Ectodermal cell (in vitro differentiated cells): Measurements from ENCODE around the gene ISM2.
A peak's percentile ranks its signal among the peaks of the same experiment; 100 is the strongest.

Experiments
- H3K27ac ChIP-seq: 2 replicates; pipeline ENCODE4 v1.7.0; 2013; ENCODE audit warnings: mild to moderate bottlenecking, low read depth, low read length; ENCODE audit not compliant: insufficient read depth, poor library complexity, severe bottlenecking
- H3K27me3 ChIP-seq: 2 replicates; pipeline ENCODE4 v1.7.0; 2013; ENCODE audit warnings: mild to moderate bottlenecking, low read length; ENCODE audit not compliant: insufficient read depth, control insufficient read depth, poor library complexity, severe bottlenecking
- H3K36me3 ChIP-seq: one replicate; pipeline ENCODE4 v1.7.0; 2013; ENCODE audit warnings: low read length; ENCODE audit not compliant: control insufficient read depth, insufficient read depth
- H3K4me1 ChIP-seq: one replicate; pipeline ENCODE4 v1.7.0; 2013; ENCODE audit warnings: low read length; ENCODE audit not compliant: control insufficient read depth, insufficient read depth
- H3K4me3 ChIP-seq: 2 replicates; pipeline ENCODE4 v1.7.0; 2013; ENCODE audit warnings: low read depth, low read length, control low read depth; ENCODE audit not compliant: insufficient read depth
- H3K9me3 ChIP-seq: 2 replicates; pipeline ENCODE4 v1.7.0; 2013; ENCODE audit warnings: mild to moderate bottlenecking, low read length, moderate library complexity; ENCODE audit not compliant: control insufficient read depth
- WGBS, 2 experiments: methylation state at CpG; one replicate each; pipeline ENCODE4 v1.1.7; 2013; ENCODE audit warnings: missing lambda C conversion rate in 2 of 2; 5-methylcytosine and 5-hydroxymethylcytosine counted together

The ISM2 gene

GRCh38 chr14:77470224-77470870, 28.3 kb downstream of the ISM2 start:
- Histone ChIP-seq H3K27ac (no peak overlapping the region), H3K4me1 (no peaks in the 10 kb centered on the region), H3K36me3 (peaks cover 22% of the 10 kb centered on the region), H3K9me3 (no peaks in the 10 kb centered on the region), H3K4me3 (no peak overlapping the region), H3K27me3 (no peaks in the 10 kb centered on the region)
- WGBS, 2 experiments = 87% methylated on average over 5 of the region's 5 CpGs

DNA sequence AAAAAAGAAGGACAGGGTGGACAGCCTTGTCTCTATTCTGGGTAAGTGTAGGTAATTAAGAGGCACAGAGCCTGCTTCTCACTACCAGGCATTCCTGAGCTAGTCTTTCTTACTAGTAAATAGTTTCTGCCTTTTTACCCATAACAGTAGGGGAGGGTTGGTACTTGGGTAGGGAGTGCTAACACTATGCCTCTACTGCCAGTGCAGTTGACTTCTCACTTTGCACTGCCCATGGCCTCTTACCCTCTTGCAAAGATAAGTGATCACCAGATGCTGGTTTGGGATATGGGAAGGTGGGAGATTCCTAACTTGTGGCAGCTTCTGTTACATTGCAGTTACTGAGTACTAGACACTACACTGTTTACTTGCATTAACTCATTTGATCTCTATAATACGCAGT, 29.1 kb downstream of the ISM2 start:
- H3K27ac ChIP-seq = no peak overlapping the region
- H3K27me3 ChIP-seq = no peaks in the 10 kb centered on the region
- no peaks in the 10 kb centered on the region for H3K9me3 ChIP-seq
- H3K4me3 ChIP-seq = no peak overlapping the region
- H3K4me1 ChIP-seq = no peaks in the 10 kb centered on the region
- WGBS, 2 experiments = 90 to 92% methylated on average over 1 of the region's 1 CpG
- peaks cover 28% of the 10 kb centered on the region for H3K36me3 ChIP-seq

DNA sequence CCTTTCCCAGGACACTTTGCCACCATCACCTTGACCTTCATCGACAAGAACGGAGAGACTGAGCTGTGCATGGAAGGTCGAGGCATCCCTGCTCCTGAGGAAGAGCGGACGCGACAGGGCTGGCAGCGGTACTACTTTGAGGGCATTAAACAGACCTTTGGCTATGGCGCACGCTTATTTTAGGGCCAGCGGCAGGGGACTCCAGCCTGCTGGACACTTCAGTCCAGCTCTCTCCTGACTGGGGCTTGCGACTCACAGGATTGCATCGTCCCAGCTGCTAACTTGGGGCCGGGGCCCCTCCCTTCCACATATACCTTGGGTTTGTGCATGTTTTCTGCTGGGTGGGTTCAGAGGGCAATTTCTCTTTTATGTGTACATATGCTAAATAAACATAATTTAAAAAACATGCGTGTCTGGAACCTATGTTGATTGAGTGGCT, 29.5 kb downstream of the ISM2 start:
- Histone ChIP-seq H3K36me3 (peaks cover 32% of the 10 kb centered on the region), H3K4me3 (no peak overlapping the region), H3K27me3 (no peaks in the 10 kb centered on the region), H3K4me1 (no peaks in the 10 kb centered on the region), H3K9me3 (no peaks in the 10 kb centered on the region), H3K27ac (no peak overlapping the region)
- 90 to 92% methylated on average over 14 of the region's 14 CpGs for WGBS, 2 experiments

DNA sequence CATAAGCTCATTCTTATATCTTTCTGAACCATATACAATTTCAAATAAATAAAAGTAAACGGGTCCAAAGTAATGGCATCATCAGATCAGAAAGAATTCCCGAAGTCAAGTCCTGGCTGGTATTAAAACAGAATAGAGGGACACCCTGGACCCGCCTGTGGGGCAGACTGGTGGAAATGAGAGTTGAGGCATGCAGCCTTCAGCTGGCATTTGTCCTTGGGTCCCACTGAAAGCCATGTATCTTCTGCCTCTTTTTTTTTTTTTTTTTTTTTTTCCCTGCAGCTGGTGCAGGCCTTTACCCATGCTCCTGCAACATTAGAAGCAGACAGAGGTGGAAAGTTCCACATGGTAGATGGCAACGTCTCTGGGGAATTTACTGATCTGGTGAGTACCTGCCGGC, 30.8 kb downstream of the ISM2 start:
- Histone ChIP-seq H3K36me3 (peaks cover 41% of the 10 kb centered on the region), H3K4me1 (no peaks in the 10 kb centered on the region)
- 92 to 95% methylated on average over 5 of the region's 5 CpGs for WGBS, 2 experiments

GRCh38 chr14:77459072-77459723, 39.4 kb downstream of the ISM2 start:
- no peaks in the 10 kb centered on the region for H3K9me3 ChIP-seq
- H3K27ac ChIP-seq = no peak overlapping the region
- H3K36me3 ChIP-seq = peaks cover 37% of the 10 kb centered on the region
- peaks cover 12% of the 10 kb centered on the region for H3K4me1 ChIP-seq
- WGBS, 2 experiments = 49 to 53% methylated on average over 13 of the region's 13 CpGs
- peak overlapping the region; percentile 98 for H3K4me3 ChIP-seq
- H3K27me3 ChIP-seq = no peaks in the 10 kb centered on the region

More for the DNA sequence above, 30.8 kb downstream of the ISM2 start:
- Histone ChIP-seq H3K9me3 (no peaks in the 10 kb centered on the region), H3K27me3 (no peaks in the 10 kb centered on the region), H3K27ac (no peak overlapping the region), H3K4me3 (no peak overlapping the region)

GRCh38 chr14:77458249-77458950, 40.2 kb downstream of the ISM2 start:
- Histone ChIP-seq H3K36me3 (peaks cover 30% of the 10 kb centered on the region), H3K4me3 (peak overlapping the region; percentile 98), H3K27ac (peak overlapping the region; percentile 79), H3K27me3 (no peaks in the 10 kb centered on the region), H3K9me3 (no peaks in the 10 kb centered on the region), H3K4me1 (peaks cover 12% of the 10 kb centered on the region)
- 0 to 1% methylated on average over 28 to 29 of the region's 29 CpGs for WGBS, 2 experiments

DNA sequence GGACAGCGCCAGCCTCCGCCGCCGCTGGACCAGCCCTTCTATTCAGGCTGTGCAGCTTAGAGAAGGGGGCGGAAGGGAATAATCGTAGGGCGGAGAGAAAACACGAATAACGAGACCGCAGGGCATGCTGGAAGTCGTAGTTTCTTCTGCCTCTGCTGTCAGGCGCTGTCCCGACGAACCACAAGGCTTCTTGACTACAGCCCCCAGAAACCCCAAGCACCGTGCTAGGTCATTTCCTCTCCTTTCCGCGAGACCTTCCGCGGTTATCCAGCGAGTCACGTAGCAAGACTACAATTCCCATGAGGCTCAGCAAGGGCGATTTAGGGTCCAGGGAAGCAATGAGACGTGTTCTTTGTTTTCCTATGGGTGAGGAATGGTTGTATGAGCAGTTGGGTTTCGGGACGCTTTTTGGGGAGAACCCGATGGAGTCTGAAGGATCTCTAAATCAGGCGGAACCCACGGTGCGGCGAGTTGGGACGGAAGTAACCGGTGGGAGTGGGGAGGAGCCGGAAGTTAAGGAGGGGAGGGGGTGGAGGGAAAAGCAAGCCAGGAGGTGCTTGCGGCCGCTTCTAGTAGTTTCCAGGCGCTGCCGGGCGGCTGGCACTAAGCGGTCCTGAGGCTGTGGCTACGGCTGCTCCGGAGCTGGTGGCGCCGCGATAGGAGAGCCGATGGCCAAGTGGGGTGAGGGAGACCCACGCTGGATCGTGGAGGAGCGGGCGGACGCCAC, 40.9 kb downstream of the ISM2 start, which contains the start of the genes AHSA1 and VIPAS39:
Gene AHSA1, plus strand, starts transcription at position 572 of the 727 bp plus-strand sequence. Its CDS starts 97 bp downstream, at position 669.
Gene VIPAS39, minus strand, starts transcription at position 80 of the 727 bp plus-strand sequence. CDS start 3,499 bp downstream, outside the sequence.
- H3K27ac ChIP-seq = peak within 1 kb of the TSS; percentile 79
- peaks cover 12% of the 10 kb centered on the region for H3K4me1 ChIP-seq
- H3K9me3 ChIP-seq = no peaks in the 10 kb centered on the region
- no peaks in the 10 kb centered on the region for H3K27me3 ChIP-seq
- 0% methylated on average over 50 of the region's 50 CpGs for WGBS, 2 experiments
- H3K4me3 ChIP-seq = peak within 1 kb of the TSS; percentile 98
- H3K36me3 ChIP-seq = peaks cover 26% of the 10 kb centered on the region

- peak overlapping the region; percentile 98 for H3K4me3 ChIP-seq
- WGBS, 2 experiments = 0 to 1% methylated on average over 18 of the region's 18 CpGs
- peaks cover 20% of the 10 kb centered on the region for H3K36me3 ChIP-seq
- H3K4me1 ChIP-seq = peaks cover 12% of the 10 kb centered on the region
- H3K27ac ChIP-seq = peak overlapping the region; percentile 51
- H3K9me3 ChIP-seq = no peaks in the 10 kb centered on the region
- no peaks in the 10 kb centered on the region for H3K27me3 ChIP-seq
Measured at GRCh38 chr14:77457115-77457521, 41.5 kb downstream of the ISM2 start.

DNA sequence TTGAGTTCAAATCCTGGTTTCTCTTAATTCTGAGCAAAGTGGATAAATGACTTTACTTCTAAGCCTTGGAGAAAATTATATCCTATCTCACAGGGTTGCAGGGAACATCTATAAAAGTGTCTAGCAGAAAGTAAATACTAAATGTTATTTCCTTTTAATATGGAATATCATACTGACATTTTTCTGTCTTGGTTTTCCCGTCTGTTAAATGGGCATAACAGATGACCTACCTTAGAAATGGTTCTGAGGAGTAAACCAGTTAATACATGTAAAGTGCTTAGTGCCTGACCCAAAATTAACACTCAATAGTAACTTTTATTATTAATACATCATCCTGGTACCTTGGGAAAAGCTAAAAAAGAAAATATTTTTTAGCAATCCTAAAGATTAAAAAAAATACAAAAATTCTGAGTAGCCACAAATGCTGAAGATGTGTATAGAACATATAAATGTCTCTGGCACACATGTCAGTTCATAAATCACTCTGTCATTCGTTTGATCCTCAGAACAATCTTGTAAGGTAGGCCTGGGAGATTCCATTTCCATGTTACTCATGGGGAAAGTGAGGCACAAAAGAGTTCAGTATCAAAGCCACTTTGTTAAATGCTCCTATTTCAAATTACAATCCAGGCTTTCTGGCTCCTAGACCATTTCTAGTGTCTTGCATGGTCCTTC, 42.5 kb downstream of the ISM2 start:
- H3K36me3 ChIP-seq = peaks cover 18% of the 10 kb centered on the region
- no peaks in the 10 kb centered on the region for H3K27me3 ChIP-seq
- peaks cover 12% of the 10 kb centered on the region for H3K4me1 ChIP-seq
- H3K27ac ChIP-seq = no peak overlapping the region
- WGBS, 2 experiments = 94 to 96% methylated on average over 1 to 2 of the region's 2 CpGs
- peak overlapping the region; percentile 98 for H3K4me3 ChIP-seq
- no peaks in the 10 kb centered on the region for H3K9me3 ChIP-seq
